HG03558 (cell line): ENCODE results near the gene EDA2R.
A peak's percentile ranks its signal among the peaks of the same experiment; 100 is the strongest.

Experiments
- ATAC-seq: cut with Tn5 transposase; IDR thresholded peaks from one replicate; pipeline ENCODE4 v1.9.1; 2021; ENCODE audit warnings: moderate number of reproducible peaks; ENCODE audit not compliant: unreplicated experiment; ENCODE audit errors: extremely low read depth

EDA2R gene, protein sequence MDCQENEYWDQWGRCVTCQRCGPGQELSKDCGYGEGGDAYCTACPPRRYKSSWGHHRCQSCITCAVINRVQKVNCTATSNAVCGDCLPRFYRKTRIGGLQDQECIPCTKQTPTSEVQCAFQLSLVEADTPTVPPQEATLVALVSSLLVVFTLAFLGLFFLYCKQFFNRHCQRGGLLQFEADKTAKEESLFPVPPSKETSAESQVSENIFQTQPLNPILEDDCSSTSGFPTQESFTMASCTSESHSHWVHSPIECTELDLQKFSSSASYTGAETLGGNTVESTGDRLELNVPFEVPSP

DNA sequence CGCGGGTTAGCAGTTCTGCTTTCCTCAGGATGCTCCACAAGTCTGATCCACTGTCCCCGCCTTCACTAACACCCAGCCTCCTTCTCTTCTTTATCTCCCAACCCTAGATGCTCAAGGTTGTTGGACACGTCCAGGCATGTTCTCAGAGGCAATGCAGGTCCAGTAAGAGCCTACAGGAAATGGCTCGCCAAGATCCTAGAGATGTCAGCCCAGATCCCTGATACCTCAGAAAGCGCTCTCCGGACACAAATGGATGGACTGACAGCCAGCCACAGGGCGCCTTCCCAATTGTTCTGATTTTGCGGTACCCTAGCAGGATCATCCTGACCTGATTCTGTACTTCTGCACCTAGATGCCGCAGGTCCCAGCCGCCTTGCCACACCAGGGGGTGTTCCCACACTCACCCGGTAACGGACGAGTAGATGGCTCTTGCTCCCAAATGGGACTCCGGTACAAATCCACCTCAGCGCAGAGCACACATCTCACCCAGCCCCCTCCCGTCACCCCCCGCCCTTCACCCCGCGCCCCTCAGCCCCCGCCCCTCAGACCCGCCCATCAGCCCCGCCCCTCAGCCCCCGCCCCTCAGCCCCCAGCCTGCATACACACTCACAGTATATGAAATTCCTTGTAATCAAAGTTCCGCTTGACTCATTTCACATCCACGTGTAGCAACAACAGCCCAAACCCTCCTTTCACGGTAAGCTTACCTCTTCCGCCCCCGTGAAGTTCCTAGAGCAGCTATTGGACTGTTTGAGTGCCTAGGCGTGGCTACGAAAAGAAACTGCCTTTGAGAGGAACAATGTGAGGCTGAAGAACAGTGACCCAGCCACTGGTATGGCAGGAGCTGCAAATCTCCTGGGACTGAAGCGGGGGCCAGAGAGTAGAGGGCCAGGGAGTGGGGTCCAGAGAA, at the start of gene EDA2R:
Gene EDA2R, minus strand, starts transcription at position 488 of the 910 bp plus-strand sequence. CDS start 23,058 bp downstream, outside the sequence.
- peak; percentile 93 for ATAC-seq

GRCh38 chrX:66684196-66684595, 45.3 kb upstream of the EDA2R start:
- ATAC-seq, result no peak

DNA sequence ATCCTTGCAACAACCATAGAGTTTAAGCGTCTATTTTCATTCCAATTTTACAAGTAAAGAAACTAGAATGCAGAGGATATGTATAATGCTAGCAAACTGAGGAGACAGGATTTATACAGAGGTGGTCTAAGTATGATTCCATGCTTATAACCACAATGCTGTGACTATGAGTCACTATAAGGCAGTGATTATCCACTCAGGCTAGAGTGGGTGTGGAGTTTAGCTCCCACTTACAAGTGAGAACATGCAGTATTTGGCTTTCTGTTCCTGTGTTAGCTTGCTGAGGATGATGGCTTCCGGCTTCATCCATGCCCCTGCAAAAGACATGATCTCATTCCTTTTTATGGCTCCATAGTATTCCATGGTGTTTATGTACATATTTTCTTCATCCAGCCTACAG, 41.6 kb upstream of the EDA2R start:
- no peak for ATAC-seq

DNA sequence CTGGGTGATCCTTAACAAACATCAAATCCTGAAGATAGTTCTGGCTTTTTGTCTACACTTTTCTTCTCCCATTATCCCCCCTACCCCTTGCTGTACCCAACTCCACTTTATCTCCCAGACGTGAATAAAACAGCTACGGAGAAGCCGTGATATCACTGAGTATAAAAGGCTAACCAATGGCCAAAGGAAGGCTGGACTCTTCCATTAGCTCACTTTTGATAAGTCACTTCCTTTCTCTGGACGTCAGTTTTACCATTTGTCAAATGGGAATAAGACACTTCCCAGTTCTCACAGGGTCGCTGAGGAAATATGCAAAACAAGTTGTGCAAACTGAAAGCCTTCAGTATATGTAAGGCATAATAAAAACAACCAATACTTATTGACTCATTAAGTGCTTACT, 38.6 kb upstream of the EDA2R start:
- no peak for ATAC-seq

- no peak for ATAC-seq
Measured at GRCh38 chrX:66676990-66677389, 38.1 kb upstream of the EDA2R start.

- no peak for ATAC-seq
Measured at GRCh38 chrX:66676413-66676812, 37.5 kb upstream of the EDA2R start.

DNA sequence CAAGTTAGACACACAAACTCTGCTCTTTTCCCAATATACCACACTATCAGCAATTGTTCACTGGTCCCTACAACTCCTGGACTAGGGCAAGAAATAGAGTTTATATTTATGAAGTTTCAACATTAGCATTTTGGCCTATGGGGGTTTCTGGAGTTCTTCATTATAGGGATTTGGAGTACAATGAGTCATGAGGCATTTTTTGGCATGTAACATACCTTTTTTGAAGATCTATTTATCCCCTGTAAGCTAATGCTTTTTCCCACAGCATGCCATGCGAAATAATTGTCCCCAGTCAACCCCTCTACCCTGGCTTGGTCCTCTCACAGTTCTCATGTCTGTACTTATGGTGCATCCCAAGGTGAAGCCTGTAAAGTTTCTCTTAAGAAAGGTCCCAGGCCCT, 36.7 kb upstream of the EDA2R start:
- no peak for ATAC-seq

DNA sequence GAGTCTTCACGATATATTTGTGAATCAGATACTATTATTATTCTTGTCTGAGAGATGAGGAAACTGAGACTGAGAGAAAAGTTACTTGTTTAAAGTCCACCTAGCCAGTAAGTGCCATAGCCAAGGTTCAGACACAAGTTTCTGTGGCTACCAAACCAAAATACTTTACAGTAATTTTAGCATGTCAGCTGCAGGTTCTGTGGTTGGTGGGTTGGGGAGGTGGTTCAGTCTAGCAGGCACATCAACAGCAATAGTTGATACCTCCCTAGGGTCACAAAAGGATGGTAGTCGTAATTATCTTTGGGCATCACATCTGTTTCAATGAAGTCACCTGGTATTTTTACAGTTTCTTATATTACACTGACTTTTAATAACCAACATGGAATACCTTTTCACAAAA, 35.6 kb upstream of the EDA2R start:
- ATAC-seq, result no peak

- ATAC-seq, result no peak
Measured at GRCh38 chrX:66672106-66672505, 33.2 kb upstream of the EDA2R start.

DNA sequence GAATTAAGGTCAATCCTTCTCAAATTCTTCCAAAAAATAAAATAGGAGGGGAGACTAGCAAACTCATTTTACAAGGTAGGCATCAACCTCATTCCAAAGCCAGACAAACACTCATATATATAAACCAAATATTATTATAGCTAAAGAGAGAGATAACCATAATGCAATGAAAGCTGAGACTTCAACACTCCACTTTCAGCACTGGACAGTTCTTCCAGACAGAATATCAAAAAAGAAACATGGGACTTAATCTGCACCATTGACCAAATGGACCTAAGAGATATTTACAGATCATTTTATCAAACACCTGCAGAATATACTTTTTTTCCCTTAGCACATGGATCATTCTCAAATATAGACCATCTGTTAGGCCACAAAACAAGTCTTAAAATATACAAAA, 15.5 kb upstream of the EDA2R start:
- ATAC-seq, result no peak

DNA sequence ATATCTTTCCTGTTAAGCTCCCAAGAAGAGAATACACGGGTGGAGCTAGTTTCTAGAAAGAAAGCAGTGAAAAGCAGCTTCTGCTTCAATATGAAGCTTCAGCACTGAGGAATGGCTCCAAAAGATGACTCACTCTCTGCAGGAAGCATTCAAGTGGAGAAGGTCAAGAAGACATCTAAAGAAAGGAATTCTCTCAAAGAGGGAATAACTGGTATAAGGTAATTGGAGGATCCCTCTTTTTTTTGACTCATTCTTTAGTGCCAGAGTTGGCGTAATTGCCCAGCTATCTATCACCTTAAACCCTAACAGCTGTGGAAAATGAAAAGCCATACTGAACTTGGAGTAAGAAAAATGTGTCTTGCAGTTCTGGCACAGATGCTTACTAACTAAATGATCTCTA, 3.5 kb downstream of the EDA2R start:
- ATAC-seq, result no peak

DNA sequence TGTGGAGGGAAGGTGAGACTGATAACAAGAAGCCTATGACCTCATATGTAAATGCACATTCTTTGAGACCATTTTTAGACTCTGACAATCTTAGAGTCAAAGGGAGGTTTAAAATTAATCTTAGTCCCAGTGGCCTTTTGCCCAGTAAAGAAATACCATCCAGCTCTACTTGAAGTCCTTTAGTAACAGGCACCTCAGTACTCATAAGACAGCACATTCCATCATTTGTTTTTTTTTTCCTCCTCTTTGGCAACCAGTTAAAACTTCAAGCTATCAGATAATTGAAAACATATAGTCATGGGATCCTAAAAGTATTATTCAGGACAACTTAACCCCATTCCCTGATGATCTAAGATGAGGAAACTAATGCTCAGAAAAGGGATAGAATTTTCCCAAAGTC, 4.6 kb downstream of the EDA2R start:
- ATAC-seq, result no peak

- no peak for ATAC-seq
Measured at GRCh38 chrX:66633541-66633940, 5.3 kb downstream of the EDA2R start.

DNA sequence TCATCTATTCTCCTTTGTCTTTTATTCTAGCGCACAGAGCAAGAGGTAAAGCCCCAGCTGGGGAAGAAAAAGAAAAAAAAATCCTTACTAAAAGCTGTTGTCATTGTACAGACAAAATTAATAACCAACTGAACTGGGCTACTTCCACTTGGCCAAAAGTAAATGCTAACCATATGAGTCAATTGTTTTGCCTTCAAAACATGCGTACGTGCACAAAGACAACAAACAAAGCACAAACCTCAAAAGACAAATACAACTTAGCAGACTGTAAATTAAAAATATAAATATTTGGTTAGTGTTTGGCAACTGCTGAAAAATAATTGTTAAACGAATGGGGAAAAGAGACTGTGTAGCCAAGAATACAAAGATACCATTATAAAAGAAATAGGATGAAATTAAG, 5.9 kb downstream of the EDA2R start:
- ATAC-seq, result no peak

DNA sequence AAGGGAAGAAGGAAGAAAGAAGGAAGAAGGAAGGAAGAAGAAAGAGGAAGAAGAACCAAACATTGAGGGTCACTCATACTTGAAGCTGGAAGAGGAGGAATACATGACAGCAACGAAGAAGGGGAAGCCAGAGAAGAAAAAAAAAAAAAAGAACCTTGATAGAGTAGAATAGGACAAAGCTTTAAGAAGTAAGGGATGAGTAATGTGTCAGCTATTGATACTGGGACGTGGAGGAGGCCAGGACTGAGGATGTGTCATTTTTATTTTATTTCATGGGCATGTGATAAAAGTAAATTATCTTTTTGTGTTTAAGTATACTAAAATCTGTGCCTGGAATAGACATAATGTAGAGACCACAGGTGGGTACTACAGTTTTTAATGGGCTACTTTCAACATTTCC, 6.4 kb downstream of the EDA2R start:
- ATAC-seq, result no peak

GRCh38 chrX:66625525-66625924, 13.4 kb downstream of the EDA2R start:
- ATAC-seq, result peak; percentile 63

- ATAC-seq, result no peak
Measured at GRCh38 chrX:66622209-66622608, 16.7 kb downstream of the EDA2R start.

DNA sequence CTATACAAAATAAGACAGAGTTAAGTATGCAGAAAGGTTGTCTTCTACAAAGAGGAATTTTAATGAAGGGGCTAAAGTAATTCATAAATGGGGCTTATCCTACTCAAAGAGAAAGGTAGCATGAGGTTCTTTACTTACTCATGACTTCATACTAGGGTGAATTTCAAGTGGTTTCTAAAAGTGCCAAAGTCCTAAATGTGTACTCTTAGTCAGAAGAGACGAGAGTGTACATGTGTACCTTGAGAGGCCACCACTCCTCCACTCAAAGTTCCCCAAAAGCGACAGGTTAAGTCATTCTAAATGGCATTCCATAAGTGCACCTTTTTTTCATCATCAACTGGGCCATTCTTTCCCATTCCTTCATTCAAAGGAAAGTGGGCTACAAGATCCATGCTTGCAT, 21.9 kb downstream of the EDA2R start:
- ATAC-seq, result no peak

DNA sequence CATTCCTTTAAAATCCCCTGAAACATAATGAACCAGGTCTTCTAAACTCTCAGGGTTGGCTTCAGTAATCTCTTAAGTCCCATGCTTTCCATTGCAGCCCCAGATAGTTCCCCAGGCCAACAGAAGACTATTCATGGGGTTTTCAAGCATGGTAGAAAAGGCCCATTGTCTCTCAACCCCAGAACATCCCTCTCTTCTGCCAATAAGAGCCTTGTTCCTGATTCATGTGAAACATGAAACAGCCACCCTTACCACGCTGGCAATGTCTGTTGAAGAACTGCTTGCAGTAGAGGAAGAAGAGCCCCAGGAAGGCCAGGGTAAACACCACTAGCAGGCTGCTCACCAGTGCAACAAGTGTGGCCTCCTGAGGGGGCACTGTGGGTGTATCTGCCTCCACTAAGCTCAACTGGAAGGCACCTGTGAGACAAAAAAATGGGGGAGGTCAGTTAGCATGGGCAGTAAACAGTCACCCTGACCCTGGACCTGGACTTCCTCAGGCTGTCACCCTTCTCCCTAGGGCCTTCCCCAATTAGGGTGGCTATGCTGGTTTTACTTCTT, 36.4 kb downstream of the EDA2R start:
- ATAC-seq, result no peak

DNA sequence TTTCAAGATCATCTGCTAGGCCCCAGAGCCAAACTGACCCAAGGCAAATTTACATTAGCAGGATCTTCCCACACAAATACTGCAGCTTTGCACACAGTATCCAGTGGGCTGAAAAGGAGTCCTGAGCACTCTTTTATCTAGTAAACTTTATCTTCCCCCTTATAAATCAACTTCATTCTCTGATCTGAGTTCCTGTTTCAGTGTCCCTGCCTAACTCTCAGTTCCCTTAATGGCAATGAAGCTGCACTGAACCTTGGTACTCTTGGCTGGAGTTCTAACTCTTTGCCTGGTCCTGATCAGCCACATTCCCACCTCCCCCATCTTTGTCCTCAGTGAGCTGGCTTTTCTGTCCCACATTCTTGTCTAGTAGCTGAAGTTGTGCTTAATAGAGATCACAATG, 37.4 kb downstream of the EDA2R start:
- no peak for ATAC-seq

DNA sequence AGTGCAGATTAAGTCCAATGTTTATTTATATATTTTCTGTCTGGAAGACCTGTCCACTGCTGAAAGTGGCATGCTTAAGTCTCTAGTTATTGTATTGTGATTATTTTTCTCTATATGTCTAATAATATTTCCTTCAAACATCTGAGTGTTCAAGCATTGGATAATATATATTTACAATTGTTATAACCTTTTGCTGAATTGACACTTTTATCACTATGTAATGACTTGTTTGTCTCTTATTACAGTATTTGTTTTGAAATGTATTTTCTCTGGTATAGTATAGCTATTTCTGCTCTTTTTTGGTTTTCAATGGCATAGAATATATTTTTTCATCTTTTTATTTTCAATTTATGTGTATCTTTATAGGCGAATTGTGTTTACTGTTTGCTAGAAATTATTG, 59.7 kb downstream of the EDA2R start:
- ATAC-seq, result no peak
